Sigmoid colon (tissue), 7 donors: ENCODE results near the gene KRT76. TPM values are rescaled to one million over a fixed set of nuclear protein-coding genes. Genes with fewer than 3 reads are reported as not detected.

ENCODE experiments used
- DNase-seq: peaks from one replicate; pipeline ENCODE4 v3.0.0-alpha.2; 2019
- H3K27ac ChIP-seq, 4 donors: fragments of 200-600 bp; sonication (generic); one replicate each; pipeline ENCODE4 v1.5.1; 2016 to 2019; ENCODE audit warnings: mild to moderate bottlenecking in 1 of 4
- H3K27me3 ChIP-seq, 3 donors: fragments of 200-600 bp; sonication (generic); one replicate each; pipeline ENCODE4 v1.5.1; 2019; ENCODE audit warnings: mild to moderate bottlenecking in 1 of 3
- H3K36me3 ChIP-seq, 4 donors: fragments of 200-600 bp; sonication (generic); one replicate each; pipeline ENCODE4 v1.5.1; 2016 to 2019
- H3K4me1 ChIP-seq, 4 donors: fragments of 200-600 bp; sonication (generic); one replicate each; pipeline ENCODE4 v1.5.1; 2017 to 2019
- H3K4me3 ChIP-seq, 4 donors: fragments of 200-600 bp; sonication (generic); one replicate each; pipeline ENCODE4 v1.5.1; 2017 to 2019; ENCODE audit warnings: mild to moderate bottlenecking in 2 of 4, moderate library complexity in 1 of 4
- H3K9me3 ChIP-seq, 4 donors: fragments of 200-600 bp in 3 of 4; sonication (generic) in 3 of 4; one replicate each; pipeline versions ENCODE4 v1.5.1 to v1.6.1; 2013 to 2019
- CTCF ChIP-seq, 4 experiments: fragments of 450-650 bp in 3 of 4; fragments of 200-600 bp in 1 of 4; IDR thresholded peaks; one replicate each; pipeline ENCODE4 v1.5.1; 2016 to 2019; ENCODE audit warnings: antibody characterized with exemption in 4 of 4, mild to moderate bottlenecking in 3 of 4, moderate library complexity in 2 of 4
- EP300 ChIP-seq, 4 donors: sonication (generic); formaldehyde crosslinking; IDR thresholded peaks; one replicate each; pipeline ENCODE4 v1.6.1; 2017; ENCODE audit warnings: antibody characterized with exemption in 4 of 4
- POLR2A ChIP-seq, 2 donors: fragments of 450-650 bp; IDR thresholded peaks; one replicate each; pipeline ENCODE4 v1.6.1; 2016; ENCODE audit warnings: antibody characterized with exemption in 2 of 2, mild to moderate bottlenecking in 2 of 2, moderate library complexity in 2 of 2
- POLR2AphosphoS5 ChIP-seq, 4 donors: sonication (generic); formaldehyde crosslinking; IDR thresholded peaks; one replicate each; pipeline ENCODE4 v1.6.1; 2017; ENCODE audit warnings: antibody characterized with exemption in 4 of 4
- WGBS, 2 donors: extraction: QIAGEN DNeasy Blood & Tissue Kit; methylation state at CpG; one replicate each; pipeline ENCODE4 v1.1.7; 2013; 5-methylcytosine and 5-hydroxymethylcytosine counted together
- intact Hi-C: fragments of 100-400 bp; cut with DNase I; formaldehyde crosslinking; loops from one replicate; pipeline ENCODE4 v1.15.1; 2023
- polyA plus RNA-seq, 3 donors: library from polyadenylated mRNA; stranded (reverse); fragments of 200-250 nt; gene quantifications; one replicate each; pipeline ENCODE4 v1.2.3, GENCODE V29; 2013
- total RNA-seq, 4 donors: library from RNA; depleted of rRNA; stranded (reverse); fragments of >200 nt; gene quantifications; one replicate each; pipeline ENCODE4 v1.1.0, GENCODE V29; 2016
- donor health status: healthy with polysubstance abuse.
- donor health status: Bipolar disorder and iron deficiency.
- donor health status: healthy.

Gene KRT76
- total and polyA plus RNA-seq, 7 donors: not detected

DNA sequence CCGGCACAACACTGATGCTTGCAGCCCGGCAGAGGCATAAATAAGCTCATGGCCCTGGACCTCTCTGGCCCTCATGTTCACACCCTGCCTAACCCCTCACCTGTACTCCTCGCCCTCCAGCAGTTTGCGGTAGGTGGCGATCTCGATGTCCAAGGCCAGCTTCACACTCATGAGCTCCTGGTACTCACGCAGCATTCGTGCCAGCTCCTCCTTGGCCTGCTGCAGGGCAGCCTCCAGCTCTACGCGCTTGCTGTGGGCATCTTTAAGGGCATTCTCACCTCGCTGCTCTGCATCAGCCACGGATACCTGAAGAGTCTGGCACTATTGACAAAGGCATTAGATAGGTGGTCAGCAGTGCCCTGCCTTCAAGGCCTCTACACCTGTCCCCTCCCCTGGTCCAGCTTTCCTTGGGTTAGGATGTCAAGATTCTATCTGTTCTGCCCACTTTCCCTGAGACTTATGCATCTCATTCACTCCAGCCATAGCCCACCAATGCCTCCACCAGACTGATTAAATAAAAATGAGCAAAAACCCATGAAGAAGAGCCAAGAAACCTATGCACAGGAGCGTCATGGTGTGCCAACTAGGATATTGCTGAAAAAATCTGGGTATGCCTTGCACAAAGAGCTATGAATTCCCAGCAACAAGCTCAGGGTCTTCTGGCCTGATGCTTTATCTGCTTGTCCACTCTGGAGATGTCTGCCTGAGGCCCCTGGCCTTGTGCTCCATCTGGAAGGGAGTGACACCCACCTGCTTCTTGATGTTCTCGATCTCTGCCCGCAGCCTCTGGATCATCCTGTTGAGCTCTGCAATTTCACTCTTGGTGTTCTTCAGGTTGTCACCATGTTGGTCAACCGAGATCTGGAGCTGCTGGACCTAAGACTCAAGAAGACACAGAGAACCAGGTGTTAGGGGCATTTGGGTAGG is 30.7 kb upstream of the KRT76 start:
- WGBS, 2 donors: 84 to 86% methylated on average over 16 of the region's 16 CpGs
- Histone ChIP-seq H3K4me3 (no peak overlapping the region), H3K36me3 (no peaks in the 10 kb centered on the region), H3K27me3 (no peaks in the 10 kb centered on the region), H3K9me3 (no peaks in the 10 kb centered on the region), H3K27ac (no peak overlapping the region), H3K4me1 (no peaks in the 10 kb centered on the region)
- TF ChIP-seq POLR2A (IDR thresholded peaks at IDR 0.05): no peak
- no peak for TF ChIP-seq POLR2AphosphoS5 (IDR thresholded peaks at IDR 0.05)
- no peak for TF ChIP-seq EP300 (IDR thresholded peaks at IDR 0.05)
- no peak for TF ChIP-seq CTCF (IDR thresholded peaks at IDR 0.05)
- intact Hi-C loops: no loop called here
- DNase-seq: no peak

GRCh38 chr12:52806821-52807543 is 29.8 kb upstream of the KRT76 start:
- no peaks in the 10 kb centered on the region for H3K9me3 ChIP-seq
- no peaks in the 10 kb centered on the region for H3K27me3 ChIP-seq
- TF ChIP-seq POLR2AphosphoS5 (IDR thresholded peaks at IDR 0.05) (no peak), POLR2A (IDR thresholded peaks at IDR 0.05) (no peak), CTCF (IDR thresholded peaks at IDR 0.05) (no peak), EP300 (IDR thresholded peaks at IDR 0.05) (no peak)
- 87 to 89% methylated on average over 11 of the region's 11 CpGs for WGBS, 2 donors
- H3K27ac ChIP-seq: no peak overlapping the region
- H3K36me3 ChIP-seq: no peaks in the 10 kb centered on the region
- no peaks in the 10 kb centered on the region for H3K4me1 ChIP-seq
- no peak for DNase-seq
- intact Hi-C loops: no loop called here
- no peak overlapping the region for H3K4me3 ChIP-seq

GRCh38 chr12:52806169-52806811 is 29.1 kb upstream of the KRT76 start:
- no peak for DNase-seq

GRCh38 chr12:52805739-52806138 is 28.6 kb upstream of the KRT76 start:
- Histone ChIP-seq H3K4me1 (no peaks in the 10 kb centered on the region), H3K27me3 (no peaks in the 10 kb centered on the region), H3K4me3 (no peak overlapping the region), H3K9me3 (no peaks in the 10 kb centered on the region), H3K27ac (no peak overlapping the region), H3K36me3 (no peaks in the 10 kb centered on the region)
- intact Hi-C loops: no loop called here
- TF ChIP-seq POLR2A (IDR thresholded peaks at IDR 0.05) (no peak), POLR2AphosphoS5 (IDR thresholded peaks at IDR 0.05) (no peak), CTCF (IDR thresholded peaks at IDR 0.05) (no peak), EP300 (IDR thresholded peaks at IDR 0.05) (no peak)
- 84 to 86% methylated on average over 3 of the region's 3 CpGs for WGBS, 2 donors
- DNase-seq: no peak

More at GRCh38 chr12:52806169-52806811, 29.1 kb upstream of the KRT76 start:
- TF ChIP-seq CTCF (IDR thresholded peaks at IDR 0.05): no peak
- TF ChIP-seq EP300 (IDR thresholded peaks at IDR 0.05): no peak
- TF ChIP-seq POLR2A (IDR thresholded peaks at IDR 0.05): no peak
- no peak for TF ChIP-seq POLR2AphosphoS5 (IDR thresholded peaks at IDR 0.05)
- Histone ChIP-seq H3K27ac (no peak overlapping the region), H3K4me1 (no peaks in the 10 kb centered on the region), H3K27me3 (no peaks in the 10 kb centered on the region), H3K9me3 (no peaks in the 10 kb centered on the region), H3K36me3 (no peaks in the 10 kb centered on the region), H3K4me3 (no peak overlapping the region)
- WGBS, 2 donors: 94 to 95% methylated on average over 3 of the region's 3 CpGs
- intact Hi-C loops: no loop called here
